ENCODE results near the gene PARD3.

Gene PARD3

DNA sequence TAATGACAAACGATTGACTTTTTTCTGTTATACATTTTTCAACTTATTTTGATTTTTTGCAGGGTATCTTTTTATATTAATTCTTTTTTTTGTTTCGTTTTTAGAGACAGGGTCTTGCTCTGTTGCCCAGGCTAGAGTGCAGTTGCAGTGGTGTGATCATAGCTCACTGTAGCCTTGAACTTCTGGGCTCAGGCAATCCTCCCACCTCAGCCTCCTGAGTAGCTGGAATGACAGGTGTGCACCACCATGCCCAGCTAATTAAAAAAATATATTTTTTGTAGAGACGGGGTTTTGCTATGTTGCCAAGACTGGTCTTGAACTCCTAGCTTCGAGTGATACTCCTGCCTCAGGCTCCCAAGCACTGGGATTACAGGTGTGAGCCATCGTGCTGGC, 601.3 kb downstream of the PARD3 start:
- TF ChIP-seq, protein P1, sequence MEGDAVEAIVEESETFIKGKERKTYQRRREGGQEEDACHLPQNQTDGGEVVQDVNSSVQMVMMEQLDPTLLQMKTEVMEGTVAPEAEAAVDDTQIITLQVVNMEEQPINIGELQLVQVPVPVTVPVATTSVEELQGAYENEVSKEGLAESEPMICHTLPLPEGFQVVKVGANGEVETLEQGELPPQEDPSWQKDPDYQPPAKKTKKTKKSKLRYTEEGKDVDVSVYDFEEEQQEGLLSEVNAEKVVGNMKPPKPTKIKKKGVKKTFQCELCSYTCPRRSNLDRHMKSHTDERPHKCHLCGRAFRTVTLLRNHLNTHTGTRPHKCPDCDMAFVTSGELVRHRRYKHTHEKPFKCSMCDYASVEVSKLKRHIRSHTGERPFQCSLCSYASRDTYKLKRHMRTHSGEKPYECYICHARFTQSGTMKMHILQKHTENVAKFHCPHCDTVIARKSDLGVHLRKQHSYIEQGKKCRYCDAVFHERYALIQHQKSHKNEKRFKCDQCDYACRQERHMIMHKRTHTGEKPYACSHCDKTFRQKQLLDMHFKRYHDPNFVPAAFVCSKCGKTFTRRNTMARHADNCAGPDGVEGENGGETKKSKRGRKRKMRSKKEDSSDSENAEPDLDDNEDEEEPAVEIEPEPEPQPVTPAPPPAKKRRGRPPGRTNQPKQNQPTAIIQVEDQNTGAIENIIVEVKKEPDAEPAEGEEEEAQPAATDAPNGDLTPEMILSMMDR (conservative IDR thresholded peaks at IDR 0.05; ENCODE audit: control insufficient read depth, insufficient read depth, low read depth, low read length) = no peak
- no peak overlapping the region for H3K4me3 ChIP-seq (ENCODE audit: control insufficient read depth, low read depth, low read length)
- DNase-seq (ENCODE audit: low read depth) = no peak

DNA sequence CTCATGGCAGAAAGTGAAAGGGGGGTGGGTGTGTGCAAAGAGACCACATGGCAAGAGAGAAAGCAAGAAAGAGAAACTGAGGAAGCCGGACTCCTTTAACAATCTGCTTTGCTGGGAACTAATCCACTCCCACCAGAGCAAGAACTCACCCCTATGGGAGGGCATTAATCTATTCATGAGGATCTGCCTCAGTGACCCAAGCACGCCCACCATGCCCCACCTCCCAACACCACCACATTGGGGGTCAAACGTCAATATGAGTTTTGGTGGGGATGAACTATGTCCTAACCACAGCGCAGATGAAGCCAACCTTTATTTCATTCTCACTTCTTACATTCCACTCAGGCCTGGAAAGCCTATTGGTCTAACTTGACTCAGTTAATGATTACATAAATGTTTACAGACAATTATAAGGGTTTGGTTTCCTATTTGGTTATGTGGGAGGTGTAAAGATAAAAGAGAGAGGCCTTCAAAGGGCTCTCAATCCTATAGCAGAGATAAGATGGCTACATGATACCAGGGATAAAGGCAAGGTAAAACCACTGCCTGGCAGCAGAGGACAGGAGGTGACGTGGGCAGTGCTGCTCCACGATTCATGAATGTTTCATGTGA, 601.8 kb downstream of the PARD3 start:
- TF ChIP-seq, protein P1 (conservative IDR thresholded peaks at IDR 0.05; ENCODE audit: control insufficient read depth, insufficient read depth, low read depth, low read length) = no peak

DNA sequence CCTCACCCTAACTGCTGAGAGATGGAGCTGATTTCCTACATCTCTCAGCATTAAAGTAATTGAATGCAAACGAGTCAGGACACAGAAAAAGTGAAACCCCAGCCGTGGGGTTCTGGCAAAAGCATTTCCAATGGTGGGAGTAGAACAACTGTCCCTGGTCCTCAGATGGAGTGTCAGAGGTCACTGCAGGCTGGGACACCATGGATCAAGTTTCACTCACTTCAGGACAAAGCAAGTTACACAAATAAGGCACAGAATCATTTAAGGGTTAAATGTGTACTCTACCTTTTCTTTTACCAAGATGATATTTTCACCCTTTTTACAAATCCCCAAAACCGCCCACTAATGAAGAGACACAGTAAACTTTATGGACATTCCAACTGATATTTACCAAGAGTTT, 607.8 kb downstream of the PARD3 start:
- H3K4me3 ChIP-seq (ENCODE audit: control insufficient read depth, low read depth, low read length) = no peak overlapping the region
- TF ChIP-seq, protein P1 (conservative IDR thresholded peaks at IDR 0.05; ENCODE audit: control insufficient read depth, insufficient read depth, low read depth, low read length) = no peak
- DNase-seq (ENCODE audit: low read depth) = no peak

More for the DNA sequence above, 601.8 kb downstream of the PARD3 start:
- H3K4me3 ChIP-seq (ENCODE audit: control insufficient read depth, low read depth, low read length) = no peak overlapping the region
- DNase-seq (ENCODE audit: low read depth) = no peak

DNA sequence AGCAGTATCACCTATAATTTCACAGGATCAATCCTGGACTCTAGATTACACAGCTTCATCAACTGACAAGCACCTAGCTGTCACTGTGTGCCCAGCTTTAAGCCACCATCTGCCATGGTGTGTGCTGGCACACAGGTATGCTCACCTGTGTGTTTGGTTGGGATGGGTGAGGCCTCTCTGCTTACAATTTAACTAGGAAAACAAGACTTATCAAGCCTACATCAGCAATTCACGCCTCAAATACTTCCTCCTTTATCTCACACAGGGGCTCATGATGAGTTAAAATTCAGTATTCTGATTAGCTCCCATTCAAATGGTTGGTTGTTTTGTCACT, 608.2 kb downstream of the PARD3 start:
- no peak for DNase-seq (ENCODE audit: low read depth)
- TF ChIP-seq, protein P1 (conservative IDR thresholded peaks at IDR 0.05; ENCODE audit: control insufficient read depth, insufficient read depth, low read depth, low read length) = no peak
- no peak overlapping the region for H3K4me3 ChIP-seq (ENCODE audit: control insufficient read depth, low read depth, low read length)

DNA sequence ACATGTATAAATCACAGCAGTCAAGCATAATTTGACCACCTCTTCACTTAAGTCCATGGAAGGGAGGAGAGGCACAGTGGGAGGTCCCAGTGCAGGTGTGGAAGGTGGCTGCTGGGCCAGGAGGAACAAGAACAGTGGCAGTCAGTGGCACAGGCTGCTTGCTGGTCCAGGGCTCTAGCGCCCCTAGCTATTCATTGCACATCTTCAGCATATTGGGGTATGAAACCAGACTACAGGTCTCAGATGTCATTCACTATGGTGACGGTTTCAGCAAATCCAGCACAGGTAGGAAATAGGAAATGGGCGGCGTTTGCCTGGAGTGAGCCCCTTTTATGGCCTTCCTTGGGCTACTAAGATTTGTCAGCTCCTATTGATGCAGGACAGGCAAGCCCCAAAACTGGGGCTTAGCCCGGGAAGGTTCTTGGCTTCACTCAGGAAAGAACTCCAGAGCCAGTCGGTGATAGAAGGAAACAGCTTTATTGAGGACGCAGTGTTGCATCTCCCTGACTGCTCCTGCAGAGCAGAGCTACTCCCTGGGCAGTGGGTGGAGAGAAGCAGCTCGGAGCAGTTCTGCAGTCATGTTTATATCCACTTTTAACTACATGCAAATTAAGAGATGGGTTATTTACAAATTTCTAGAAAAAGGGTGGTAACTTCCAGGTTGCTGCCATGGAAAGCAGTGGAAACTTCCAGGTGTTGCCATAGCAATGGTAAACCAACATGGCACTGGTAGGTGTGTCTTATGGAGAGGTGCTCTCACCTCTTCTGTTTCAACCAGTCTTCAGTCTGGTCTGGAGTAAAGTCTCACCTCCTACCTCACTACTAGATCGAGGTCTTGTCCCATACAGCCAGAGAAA, 608.8 kb downstream of the PARD3 start:
- no peak overlapping the region for H3K4me3 ChIP-seq (ENCODE audit: control insufficient read depth, low read depth, low read length)
- no peak for DNase-seq (ENCODE audit: low read depth)
- TF ChIP-seq, protein P1 (conservative IDR thresholded peaks at IDR 0.05; ENCODE audit: control insufficient read depth, insufficient read depth, low read depth, low read length) = no peak

DNA sequence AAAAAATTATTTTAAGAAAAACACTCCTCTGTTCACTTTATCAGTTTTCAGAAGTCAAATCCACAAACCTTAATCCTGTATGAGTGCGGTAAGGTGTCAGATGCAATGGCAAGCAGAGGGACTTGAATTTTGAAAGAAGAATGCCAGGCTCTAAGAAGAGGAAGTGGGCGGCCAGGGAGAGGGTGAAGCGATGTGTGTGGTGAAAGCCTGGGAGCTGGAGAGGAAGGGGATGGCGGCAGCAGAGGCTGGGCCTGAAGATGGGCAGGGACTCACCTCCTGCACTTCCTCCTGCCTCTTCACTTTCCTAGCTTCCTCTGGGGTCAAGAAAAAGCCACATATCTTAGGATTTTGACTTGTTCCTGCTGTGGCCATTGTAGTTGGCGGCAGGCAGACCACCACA, 609.6 kb downstream of the PARD3 start:
- DNase-seq (ENCODE audit: low read depth) = no peak
- H3K4me3 ChIP-seq (ENCODE audit: control insufficient read depth, low read depth, low read length) = no peak overlapping the region
- TF ChIP-seq, protein P1 (conservative IDR thresholded peaks at IDR 0.05; ENCODE audit: control insufficient read depth, insufficient read depth, low read depth, low read length) = no peak

All from fibroblast of mammary gland (primary cell).